Endothelial cell of umbilical vein (primary cell): ENCODE data around the gene STX16. TPM values are rescaled to one million over a fixed set of nuclear protein-coding genes. Genes with fewer than 3 reads are reported as not detected.

Experiments used
- BruUV-seq: library from RNA; stranded (reverse); fragments of 400-500 nt; replicated peaks from 2 replicates; lab custom pipeline; 2021; lab: Mats Ljungman, UMichigan
- CTCF ChIA-PET: fragments of 300-600, 350-600 bp; sonication (Branson Sonifier 250); formaldehyde crosslinking; loops from one replicate; lab custom pipeline; 2021; ENCODE audit warnings: antibody characterized with exemption, inconsistent platforms; lab: Charles Lee
- POLR2A ChIA-PET: fragments of 300-600, 350-600 bp; sonication (Branson Sonifier 250); formaldehyde crosslinking; loops from one replicate; lab custom pipeline; 2021; ENCODE audit warnings: antibody characterized with exemption, inconsistent platforms; lab: Charles Lee
- DNase-seq: peaks from one replicate; pipeline ENCODE4 v3.0.0-alpha.2; 2011; ENCODE audit warnings: low read depth, low spot score
- FAIRE-seq: peaks from 2 replicates; lab custom pipeline; 2011; peaks lifted over from hg19 to GRCh38; lab: Jason Lieb, UNC
- H2AFZ ChIP-seq: 2 replicates; pipeline ENCODE4 v1.6.0; 2012; ENCODE audit warnings: low read depth, low read length, control low read depth, inconsistent platforms
- H3K27ac ChIP-seq: 2 replicates; pipeline ENCODE4 v1.5.1; 2011; ENCODE audit warnings: low read depth, mild to moderate bottlenecking, control low read depth, low read length, moderate library complexity; ENCODE audit not compliant: insufficient read depth
- H3K27me3 ChIP-seq, 2 experiments: 2 replicates each; pipeline versions ENCODE4 v1.6.0 to v1.6.1; 2011; ENCODE audit warnings: low read length in 2 of 2, mixed read lengths in 1 of 2; ENCODE audit not compliant: control insufficient read depth in 2 of 2, insufficient read depth in 2 of 2
- H3K36me3 ChIP-seq, 2 experiments: 2 replicates in 1 of 2; 3 replicates in 1 of 2; pipeline ENCODE4 v1.5.1; 2011; ENCODE audit warnings: low read length in 2 of 2, mild to moderate bottlenecking in 1 of 2, moderate library complexity in 1 of 2; ENCODE audit not compliant: control insufficient read depth in 2 of 2, insufficient read depth in 2 of 2; ENCODE audit errors: extremely low read depth in 1 of 2
- H3K4me1 ChIP-seq: 3 replicates; pipeline ENCODE4 v1.5.1; 2011; ENCODE audit warnings: mild to moderate bottlenecking, low read length; ENCODE audit not compliant: control insufficient read depth, insufficient read depth; ENCODE audit errors: extremely low read depth
- H3K4me2 ChIP-seq: 2 replicates; pipeline ENCODE4 v1.6.1; 2011; ENCODE audit warnings: low read length, control low read depth, mixed read lengths; ENCODE audit not compliant: insufficient read depth
- H3K4me3 ChIP-seq, 3 experiments: fragments of 200-600 bp in 1 of 3; sonication (generic), shearing (Covaris generic) in 1 of 3; replicated peaks in 1 of 3; 2 replicates each; pipeline ENCODE4 v1.5.1; 2011 to 2016; ENCODE audit warnings: control low read depth in 3 of 3, low read length in 3 of 3, mild to moderate bottlenecking in 2 of 3, inconsistent platforms in 1 of 3, low read depth in 1 of 3, moderate library complexity in 1 of 3; ENCODE audit not compliant: insufficient read depth in 1 of 3
- H3K79me2 ChIP-seq: 2 replicates; pipeline ENCODE4 v1.6.0; 2012; ENCODE audit warnings: low read length, inconsistent platforms; ENCODE audit not compliant: control insufficient read depth, insufficient read depth
- H3K9ac ChIP-seq: replicated peaks from 2 replicates; pipeline ENCODE3; 2011; ENCODE audit warnings: low read length, control low read depth; ENCODE audit not compliant: insufficient read depth; ENCODE audit errors: extremely low read depth
- H3K9me1 ChIP-seq: replicated peaks from 3 replicates; pipeline ENCODE4 v1.6.0; 2011; ENCODE audit warnings: mild to moderate bottlenecking, low read length; ENCODE audit not compliant: control insufficient read depth, insufficient read depth; ENCODE audit errors: extremely low read depth
- H3K9me3 ChIP-seq: replicated peaks from 2 replicates; pipeline ENCODE4 v1.5.1; 2012; ENCODE audit warnings: low read length, inconsistent platforms; ENCODE audit not compliant: control insufficient read depth, insufficient read depth
- H4K20me1 ChIP-seq: replicated peaks from 2 replicates; pipeline ENCODE3; 2011; ENCODE audit warnings: mild to moderate bottlenecking, low read length; ENCODE audit not compliant: control insufficient read depth, insufficient read depth; ENCODE audit errors: extremely low read depth
- EZH2 ChIP-seq: IDR thresholded peaks from 2 replicates; pipeline ENCODE4 v1.6.1; 2012; ENCODE audit warnings: borderline replicate concordance, low read depth, mild to moderate bottlenecking, moderate library complexity, low read length, inconsistent platforms; ENCODE audit not compliant: severe bottlenecking
- FOS ChIP-seq: IDR thresholded peaks from 2 replicates; pipeline ENCODE4 v1.6.1; 2011; ENCODE audit warnings: mild to moderate bottlenecking, low read length, moderate library complexity, borderline replicate concordance; ENCODE audit not compliant: insufficient read depth
- GATA2 ChIP-seq: IDR thresholded peaks from 2 replicates; pipeline ENCODE4 v1.7.0; 2011; ENCODE audit warnings: low read depth, mild to moderate bottlenecking, moderate library complexity, mixed read lengths, low read length; ENCODE audit not compliant: insufficient read length, insufficient read depth
- JUN ChIP-seq: IDR thresholded peaks from 2 replicates; pipeline ENCODE4 v1.6.1; 2011; ENCODE audit warnings: borderline replicate concordance, low read depth; ENCODE audit not compliant: insufficient read length, insufficient read depth
- MYC ChIP-seq: IDR thresholded peaks from one replicate; pipeline ENCODE4 v1.6.1; 2011; ENCODE audit warnings: mild to moderate bottlenecking, low read depth, low read length
- POLR2A ChIP-seq: IDR thresholded peaks from 2 replicates; pipeline ENCODE4 v1.6.1; 2012; ENCODE audit warnings: low read depth, mild to moderate bottlenecking, control low read depth, low read length
- POLR2AphosphoS5 ChIP-seq: IDR thresholded peaks from 2 replicates; pipeline ENCODE4 v1.6.1; 2012; ENCODE audit warnings: low read depth, mild to moderate bottlenecking, control low read depth, low read length, moderate library complexity; ENCODE audit not compliant: insufficient read depth
- dilution Hi-C: fragments of 300-500 bp; cut with MboI; formaldehyde crosslinking; loops from one replicate; pipeline ENCODE4 v1.15.0; 2019; ENCODE audit warnings: low sequenced_read_pairs; ENCODE audit not compliant: extremely low pct_ligation_motif_present
- intact Hi-C: fragments of 100-400 bp; cut with micrococcal nuclease; formaldehyde crosslinking; loops from one replicate; pipeline ENCODE4 v1.10.0; 2022
- polyA plus RNA-seq, 4 experiments: library from polyadenylated mRNA; depleted of rRNA in 3 of 4; stranded (reverse) in 3 of 4; unstranded in 1 of 4; fragments of >200 nt; gene quantifications; 2 replicates each; pipeline versions ENCODE4 v1.2.1 to v1.2.3, GENCODE V29; 2011 to 2012; ENCODE audit warnings: missing spikeins in 1 of 4
- total RNA-seq: library from RNA; stranded (reverse); gene quantifications from 2 replicates; pipeline ENCODE4 v1.2.3, GENCODE V29; 2021
- TF ChIP-seq, protein P1 (sequence below), 2 donors: IDR thresholded peaks; 1 replicate in 1 of 2; 2 replicates in 1 of 2; pipeline ENCODE4 v1.5.1; 2011; ENCODE audit warnings: low read length in 2 of 2, mild to moderate bottlenecking in 2 of 2, moderate library complexity in 2 of 2, control low read depth in 1 of 2, inconsistent platforms in 1 of 2, low read depth in 1 of 2; ENCODE audit not compliant: insufficient read depth in 1 of 2; ENCODE audit errors: extremely low read depth in 1 of 2
- TF ChIP-seq, protein P2 (sequence below): IDR thresholded peaks from 2 replicates; pipeline ENCODE4 v1.6.1; 2011; ENCODE audit not compliant: insufficient read depth, insufficient read length

STX16 gene
- total and polyA plus RNA-seq, 2 donors (not counting 3 experiments of a cell fraction or from before 2014, with no cell fraction given) = 43.1 to 63.5 TPM

DNA sequence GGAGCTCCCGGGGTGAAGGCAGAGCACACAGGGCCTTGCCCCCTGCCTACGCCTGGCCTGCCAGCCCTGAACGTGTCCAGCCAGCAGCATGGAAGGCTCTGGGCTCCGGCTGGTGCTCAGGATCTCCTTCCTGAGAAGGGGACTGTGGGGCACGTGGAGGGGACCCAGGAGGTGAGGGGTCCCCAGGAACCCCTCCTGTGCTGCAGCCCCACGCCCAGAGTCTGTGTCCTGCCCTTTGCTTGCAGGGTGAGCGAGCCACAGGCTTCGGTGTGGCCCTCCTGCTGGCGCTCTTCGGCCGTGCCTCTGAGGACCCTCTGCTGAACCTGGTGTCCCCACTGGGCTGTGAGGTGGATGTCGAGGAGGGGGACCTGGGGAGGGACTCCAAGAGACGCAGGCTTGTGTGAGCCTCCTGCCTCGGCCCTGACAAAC is 63.9 kb downstream of the STX16 start:
- dilution Hi-C loops (no loop called here), intact Hi-C loops (no loop called here)
- CTCF ChIA-PET = interaction anchor here (1.3 kb wide), 1 partner anchor 234 kb away, joined by 4 read pairs; no protein-coding TSS in a partner anchor
- no peaks in the 10 kb centered on the region for H3K79me2 ChIP-seq
- no peak overlapping the region for H3K4me2 ChIP-seq
- no peaks in the 10 kb centered on the region for H3K27me3 ChIP-seq
- no peaks in the 10 kb centered on the region for H3K36me3 ChIP-seq
- no peaks in the 10 kb centered on the region for H3K9me1 ChIP-seq
- no peaks in the 10 kb centered on the region for H3K4me1 ChIP-seq
- no peak for DNase-seq
- FAIRE-seq = no peak
- H3K9me3 ChIP-seq = no peaks in the 10 kb centered on the region
- no peak overlapping the region for H3K9ac ChIP-seq
- H3K4me3 ChIP-seq = no peak overlapping the region
- H3K27ac ChIP-seq = no peak overlapping the region
- H2AFZ ChIP-seq = no peak overlapping the region
- POLR2A ChIA-PET = no interaction called here
- TF ChIP-seq FOS (no peak), EZH2 (no peak), JUN (no peak), POLR2A (no peak), GATA2 (no peak), POLR2AphosphoS5 (no peak), MYC (no peak)
- TF ChIP-seq, protein P1, sequence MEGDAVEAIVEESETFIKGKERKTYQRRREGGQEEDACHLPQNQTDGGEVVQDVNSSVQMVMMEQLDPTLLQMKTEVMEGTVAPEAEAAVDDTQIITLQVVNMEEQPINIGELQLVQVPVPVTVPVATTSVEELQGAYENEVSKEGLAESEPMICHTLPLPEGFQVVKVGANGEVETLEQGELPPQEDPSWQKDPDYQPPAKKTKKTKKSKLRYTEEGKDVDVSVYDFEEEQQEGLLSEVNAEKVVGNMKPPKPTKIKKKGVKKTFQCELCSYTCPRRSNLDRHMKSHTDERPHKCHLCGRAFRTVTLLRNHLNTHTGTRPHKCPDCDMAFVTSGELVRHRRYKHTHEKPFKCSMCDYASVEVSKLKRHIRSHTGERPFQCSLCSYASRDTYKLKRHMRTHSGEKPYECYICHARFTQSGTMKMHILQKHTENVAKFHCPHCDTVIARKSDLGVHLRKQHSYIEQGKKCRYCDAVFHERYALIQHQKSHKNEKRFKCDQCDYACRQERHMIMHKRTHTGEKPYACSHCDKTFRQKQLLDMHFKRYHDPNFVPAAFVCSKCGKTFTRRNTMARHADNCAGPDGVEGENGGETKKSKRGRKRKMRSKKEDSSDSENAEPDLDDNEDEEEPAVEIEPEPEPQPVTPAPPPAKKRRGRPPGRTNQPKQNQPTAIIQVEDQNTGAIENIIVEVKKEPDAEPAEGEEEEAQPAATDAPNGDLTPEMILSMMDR (IDR thresholded peaks at IDR 0.05; ENCODE audit: extremely low read depth in 1 of 2, insufficient read depth in 1 of 2, low read depth in 1 of 2, low read length in 2 of 2) = no peak
- TF ChIP-seq, protein P2, sequence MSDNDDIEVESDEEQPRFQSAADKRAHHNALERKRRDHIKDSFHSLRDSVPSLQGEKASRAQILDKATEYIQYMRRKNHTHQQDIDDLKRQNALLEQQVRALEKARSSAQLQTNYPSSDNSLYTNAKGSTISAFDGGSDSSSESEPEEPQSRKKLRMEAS = no peak
- no peaks in the 10 kb centered on the region for H4K20me1 ChIP-seq
- no TSS peak for BruUV-seq
